HepG2 (cell line): ENCODE data around the gene PCDHGB1. TPM values are rescaled to one million over a fixed set of nuclear protein-coding genes. Genes with fewer than 3 reads are reported as not detected.

Source experiments
- ARID5B ChIP-seq: IDR thresholded peaks from 2 replicates; pipeline ENCODE4 v1.4.0; 2020; ENCODE audit warnings: mild to moderate bottlenecking, missing genetic modification reagents
- ATRX ChIP-seq: sonication (generic); formaldehyde crosslinking; IDR thresholded peaks from 2 replicates; pipeline ENCODE4 v1.4.0; 2020; ENCODE audit warnings: missing genetic modification reagents, borderline replicate concordance
- FOXP1 ChIP-seq, 2 experiments: fragments of 450-650 bp in 1 of 2; IDR thresholded peaks; 2 replicates each; pipeline ENCODE4 v1.6.1; 2017 to 2018; ENCODE audit warnings: antibody characterized with exemption in 1 of 2
- GZF1 ChIP-seq: sonication (generic); formaldehyde crosslinking; IDR thresholded peaks from 2 replicates; pipeline ENCODE4 v1.5.1; 2020; ENCODE audit warnings: mild to moderate bottlenecking, missing genetic modification reagents
- HDAC6 ChIP-seq: fragments of 200-600 bp; sonication (generic); IDR thresholded peaks from 2 replicates; pipeline ENCODE4 v1.7.0; 2017; ENCODE audit warnings: mild to moderate bottlenecking, antibody characterized with exemption, low read length, low read depth
- KAT2B ChIP-seq: fragments of 150-350 bp; IDR thresholded peaks from 2 replicates; pipeline ENCODE4 v1.6.1; 2014; ENCODE audit warnings: low read depth, low read length, borderline replicate concordance
- KDM1A ChIP-seq: IDR thresholded peaks from 2 replicates; pipeline ENCODE4 v1.6.1; 2016; ENCODE audit warnings: missing compliant biosample characterization
- MEIS2 ChIP-seq: sonication (generic); formaldehyde crosslinking; IDR thresholded peaks from 2 replicates; pipeline ENCODE4 v1.9.0; 2021; ENCODE audit warnings: mild to moderate bottlenecking, missing genetic modification reagents
- NFAT5 ChIP-seq: sonication (generic); formaldehyde crosslinking; IDR thresholded peaks from 2 replicates; pipeline ENCODE4 v1.4.0; 2020; ENCODE audit warnings: missing genetic modification reagents
- RBM39 ChIP-seq: fragments of 200-400 bp; formaldehyde crosslinking; IDR thresholded peaks from one replicate; pipeline ENCODE4 v1.6.1; 2018; ENCODE audit warnings: antibody characterized with exemption, mild to moderate bottlenecking, low read depth, low read length; ENCODE audit not compliant: poor library complexity, severe bottlenecking
- SAP130 ChIP-seq: IDR thresholded peaks from 2 replicates; pipeline ENCODE4 v1.6.1; 2016; ENCODE audit warnings: low read depth
- SOX6 ChIP-seq, 2 experiments: fragments of 450-650 bp in 1 of 2; sonication (generic) in 1 of 2; formaldehyde crosslinking in 1 of 2; IDR thresholded peaks; 2 replicates each; pipeline versions ENCODE4 v1.4.0 to v1.6.1; 2017 to 2020; ENCODE audit warnings: antibody characterized with exemption in 1 of 2, mild to moderate bottlenecking in 1 of 2, missing genetic modification reagents in 1 of 2
- SRY ChIP-seq: sonication (generic); formaldehyde crosslinking; IDR thresholded peaks from 2 replicates; pipeline ENCODE4 v1.8.0; 2022; ENCODE audit warnings: mild to moderate bottlenecking, missing genetic modification reagents
- SUZ12 ChIP-seq: fragments of 150-350 bp; IDR thresholded peaks from 2 replicates; pipeline ENCODE4 v1.6.1; 2014; ENCODE audit warnings: low read depth, low read length
- TAF1 ChIP-seq: sonication (generic); formaldehyde crosslinking; IDR thresholded peaks from 2 replicates; pipeline ENCODE4 v1.4.0; 2020; ENCODE audit warnings: missing genetic modification reagents
- TBX3 ChIP-seq: fragments of 450-650 bp; IDR thresholded peaks from 2 replicates; pipeline ENCODE4 v1.6.1; 2017; ENCODE audit warnings: antibody characterized with exemption, mild to moderate bottlenecking, inconsistent platforms, borderline replicate concordance
- TMF1 ChIP-seq: sonication (generic); formaldehyde crosslinking; IDR thresholded peaks from 2 replicates; pipeline ENCODE4 v1.8.1; 2022; ENCODE audit warnings: low read depth, missing genetic modification reagents
- ZNF235 ChIP-seq: sonication (generic); formaldehyde crosslinking; IDR thresholded peaks from 2 replicates; pipeline ENCODE4 v1.8.1; 2023; ENCODE audit warnings: mild to moderate bottlenecking, missing genetic modification reagents, borderline replicate concordance
- ZNF251 ChIP-seq: sonication (generic); formaldehyde crosslinking; IDR thresholded peaks from 2 replicates; pipeline ENCODE4 v1.9.0; 2021; ENCODE audit warnings: mild to moderate bottlenecking, missing genetic modification reagents
- ZNF264 ChIP-seq: sonication (generic); formaldehyde crosslinking; IDR thresholded peaks from 2 replicates; pipeline ENCODE4 v1.4.0; 2020; ENCODE audit warnings: missing genetic modification reagents
- ZNF672 ChIP-seq: sonication (generic); formaldehyde crosslinking; IDR thresholded peaks from 2 replicates; pipeline ENCODE4 v1.8.1; 2022; ENCODE audit warnings: missing genetic modification reagents
- polyA plus RNA-seq, 8 experiments: library from polyadenylated mRNA; depleted of rRNA in 3 of 8; stranded (reverse) in 7 of 8; unstranded in 1 of 8; fragments of >200 nt; fragmentation: Illumina TruSeq in 4 of 8; extraction: Trizol in 4 of 8; gene quantifications; 2 replicates each; pipeline versions ENCODE4 v1.2.1 to v1.2.3, GENCODE V29; 2011 to 2016; ENCODE audit warnings: low read depth in 4 of 8, missing spikeins in 1 of 8, mixed read lengths in 1 of 8; ENCODE audit not compliant: insufficient read depth in 1 of 8
- total RNA-seq, 5 experiments: library from RNA; depleted of rRNA; stranded (reverse); fragments of >200 nt; fragmentation: Illumina TruSeq; extraction: Trizol; gene quantifications; 2 replicates each; pipeline ENCODE4 v1.2.3, GENCODE V29; 2016; ENCODE audit warnings: low read depth in 1 of 5

PCDHGB1 gene
- total and polyA plus RNA-seq, 2 of the 13 experiments (the other 11 are each of a cell fraction or from before 2014, with no cell fraction given): 1.0 to 2.6 TPM

- TF ChIP-seq ARID5B (CRISPR knock-in tag) (peak; percentile 11), NFAT5 (CRISPR knock-in tag) (0 out of 2 replicates have a peak, but pooled peaks have one; percentile 38), FOXP1 (IDR thresholded peaks at IDR 0.05) (no peak), FOXP1 (CRISPR knock-in tag; IDR thresholded peaks at IDR 0.05) (no peak), SAP130 (peak; percentile 85), ZNF235 (no peak), ZNF672 (no peak), GZF1 (CRISPR knock-in tag) (no peak), KDM1A (CRISPR knock-in tag) (no peak), ZNF264 (CRISPR knock-in tag) (no peak), TBX3 (no peak), SRY (CRISPR knock-in tag) (peak; percentile 95; the same call in 1 of the 2 replicates), TMF1 (CRISPR knock-in tag) (no peak; the same call in 1 of the 2 replicates), TAF1 (CRISPR knock-in tag) (peak; percentile 92), MEIS2 (peak; percentile 81), SUZ12 (no peak), HDAC6 (no peak), ATRX (CRISPR knock-in tag) (no peak), SOX6 (IDR thresholded peaks at IDR 0.05) (no peak), SOX6 (CRISPR knock-in tag; IDR thresholded peaks at IDR 0.05) (peak; percentile 57), ZNF251 (CRISPR knock-in tag) (no peak), KAT2B (no peak), RBM39 (peak; percentile 63)
These were observed 29.4 kb upstream of the PCDHGB1 start, which contains the start of gene TAF7 (continued) for GRCh38 chr5:141320225-141321169.
